Measurements from ENCODE around the gene HPS1.

HPS1 gene

DNA sequence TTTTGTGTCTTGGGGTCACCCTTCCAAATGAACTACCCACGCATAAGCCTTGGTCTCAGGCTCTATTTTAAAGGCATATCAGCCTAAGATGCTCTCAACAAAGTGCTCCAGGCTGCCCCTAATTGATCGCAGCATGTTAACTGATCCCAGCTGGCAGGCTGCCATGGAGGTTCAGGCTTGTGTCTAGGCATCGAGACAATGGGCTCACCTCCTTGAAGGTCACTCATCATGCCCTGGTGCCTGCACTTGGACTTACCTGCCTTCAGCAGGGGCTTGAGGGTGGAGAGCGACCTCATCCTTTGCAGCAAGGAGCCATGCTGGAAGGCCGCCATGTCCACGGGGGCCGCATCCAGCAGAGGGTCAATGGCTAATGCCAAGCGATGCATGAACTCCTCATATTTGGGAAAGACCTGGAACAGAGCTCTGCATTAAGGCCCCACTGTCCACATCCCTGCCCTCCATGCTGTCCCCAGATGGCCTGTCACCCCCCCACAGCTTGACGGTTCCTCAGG is 49.6 kb downstream of the HPS1 start:
- Histone ChIP-seq H3K27ac (ENCODE audit: low read depth, low read length) (no peak overlapping the region), H3K9me3 (ENCODE audit: control insufficient read depth in 5 of 5, low read length in 5 of 5) (no peaks in the 10 kb centered on the region), H3K4me3 (ENCODE audit: low read depth in 1 of 5, low read length in 5 of 5) (no peak overlapping the region), H3K27me3 (ENCODE audit: control insufficient read depth in 5 of 5, insufficient read depth in 4 of 5, low read length in 5 of 5) (no peaks in the 10 kb centered on the region), H3K9ac (ENCODE audit: low read length in 5 of 5) (no peak overlapping the region), H3K36me3 (ENCODE audit: control insufficient read depth in 5 of 5, insufficient read depth in 5 of 5, low read length in 5 of 5) (peaks cover 0 to 69% (median 43%) of the 10 kb centered on the region in 5 donors), H3K4me1 (ENCODE audit: control insufficient read depth in 5 of 5, insufficient read depth in 5 of 5, low read length in 5 of 5) (peaks cover 0 to 9% (median 1%) of the 10 kb centered on the region in 5 donors)

DNA sequence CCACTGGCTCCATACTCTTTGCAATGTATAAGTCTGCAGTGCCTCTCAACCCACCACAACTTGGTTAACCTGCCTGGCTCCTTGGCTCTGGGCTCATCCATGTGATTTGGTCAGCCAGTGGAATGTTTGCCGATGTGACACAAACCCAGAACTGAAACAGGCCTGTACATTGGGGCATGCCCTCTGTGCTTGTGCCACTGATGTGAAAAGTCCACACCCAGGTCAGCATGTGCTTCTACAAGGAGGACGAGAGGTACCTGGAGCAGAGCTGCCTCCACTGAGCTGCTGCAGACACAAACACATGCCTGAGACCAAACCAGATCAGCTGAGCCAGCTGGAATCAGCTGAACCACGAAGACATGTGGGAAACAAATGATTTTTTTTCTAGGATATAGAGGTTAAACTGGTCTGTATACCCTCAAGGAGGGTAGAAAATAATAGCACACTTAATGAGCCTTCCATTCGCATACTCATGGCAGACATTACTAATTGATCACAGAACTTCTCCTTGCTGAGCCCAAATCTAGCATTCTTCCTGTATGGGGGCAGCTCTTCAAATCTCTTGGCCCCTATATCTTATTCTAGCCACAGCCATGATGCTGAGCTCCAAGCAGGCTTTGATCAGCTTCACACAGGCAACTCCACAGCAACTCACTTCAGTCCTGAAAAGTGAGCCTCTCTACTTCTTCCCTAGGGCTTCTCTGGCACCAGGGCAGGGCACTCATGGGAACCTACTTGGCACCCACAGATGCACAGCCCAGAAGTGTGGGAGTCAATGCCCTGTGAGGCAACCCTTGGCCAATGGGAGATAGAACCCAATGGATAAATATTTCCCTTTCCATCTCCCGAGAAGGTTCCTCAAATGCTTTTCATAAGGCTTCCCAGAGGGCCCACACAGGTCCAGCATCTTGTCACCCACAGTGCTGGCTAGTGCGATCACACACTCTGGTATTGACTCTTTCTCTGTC is 50.4 kb downstream of the HPS1 start:
- H3K4me1 ChIP-seq (ENCODE audit: control insufficient read depth in 5 of 5, insufficient read depth in 5 of 5, low read length in 5 of 5): peaks cover 0 to 16% (median 7%) of the 10 kb centered on the region in 5 donors
- peaks cover 0 to 69% (median 43%) of the 10 kb centered on the region in 5 donors for H3K36me3 ChIP-seq (ENCODE audit: control insufficient read depth in 5 of 5, insufficient read depth in 5 of 5, low read length in 5 of 5)
- no peak overlapping the region for H3K9ac ChIP-seq (ENCODE audit: low read length in 5 of 5)
- H3K9me3 ChIP-seq (ENCODE audit: control insufficient read depth in 5 of 5, low read length in 5 of 5): no peaks in the 10 kb centered on the region
- H3K27ac ChIP-seq (ENCODE audit: low read depth, low read length): no peak overlapping the region
- no peak overlapping the region for H3K4me3 ChIP-seq (ENCODE audit: low read depth in 1 of 5, low read length in 5 of 5)
- no peaks in the 10 kb centered on the region for H3K27me3 ChIP-seq (ENCODE audit: control insufficient read depth in 5 of 5, insufficient read depth in 4 of 5, low read length in 5 of 5)

DNA sequence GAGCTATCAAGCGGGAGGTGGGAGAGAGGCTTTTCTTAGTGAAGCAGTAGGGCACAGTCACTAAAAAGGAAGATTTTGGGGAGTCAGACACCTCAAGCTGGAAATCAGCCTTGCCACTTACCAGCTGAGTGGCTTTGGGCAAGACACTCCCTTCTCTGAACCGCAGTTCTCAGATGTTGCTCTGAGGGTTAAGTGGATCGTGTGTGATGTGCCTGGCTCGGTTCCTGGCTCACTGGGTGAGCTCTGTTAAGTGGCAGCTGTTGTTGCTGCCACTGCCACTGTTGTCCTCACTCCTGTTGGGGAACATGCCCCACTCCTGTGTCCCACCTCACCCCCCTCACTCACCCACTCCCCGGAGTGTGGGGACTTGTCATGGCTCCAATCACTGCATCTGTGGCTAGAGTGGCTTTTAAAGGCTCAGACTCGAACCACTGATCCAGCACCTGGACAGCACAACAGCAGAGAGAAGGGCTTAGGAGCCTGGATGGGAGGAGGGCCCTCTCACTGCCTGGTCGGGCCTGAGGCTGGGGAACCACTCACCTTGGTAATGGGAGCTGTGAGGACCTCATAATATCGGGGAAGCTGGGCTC is 51.8 kb downstream of the HPS1 start:
- Histone ChIP-seq H3K9me3 (ENCODE audit: control insufficient read depth in 5 of 5, low read length in 5 of 5) (no peaks in the 10 kb centered on the region), H3K4me1 (ENCODE audit: control insufficient read depth in 5 of 5, insufficient read depth in 5 of 5, low read length in 5 of 5) (peaks cover 0 to 24% (median 11%) of the 10 kb centered on the region in 5 donors), H3K4me3 (ENCODE audit: low read depth in 1 of 5, low read length in 5 of 5) (no peak overlapping the region), H3K27me3 (ENCODE audit: control insufficient read depth in 5 of 5, insufficient read depth in 4 of 5, low read length in 5 of 5) (no peaks in the 10 kb centered on the region), H3K36me3 (ENCODE audit: control insufficient read depth in 5 of 5, insufficient read depth in 5 of 5, low read length in 5 of 5) (peaks cover 0 to 72% (median 46%) of the 10 kb centered on the region in 5 donors), H3K9ac (ENCODE audit: low read length in 5 of 5) (no peak overlapping the region), H3K27ac (ENCODE audit: low read depth, low read length) (no peak overlapping the region)

DNA sequence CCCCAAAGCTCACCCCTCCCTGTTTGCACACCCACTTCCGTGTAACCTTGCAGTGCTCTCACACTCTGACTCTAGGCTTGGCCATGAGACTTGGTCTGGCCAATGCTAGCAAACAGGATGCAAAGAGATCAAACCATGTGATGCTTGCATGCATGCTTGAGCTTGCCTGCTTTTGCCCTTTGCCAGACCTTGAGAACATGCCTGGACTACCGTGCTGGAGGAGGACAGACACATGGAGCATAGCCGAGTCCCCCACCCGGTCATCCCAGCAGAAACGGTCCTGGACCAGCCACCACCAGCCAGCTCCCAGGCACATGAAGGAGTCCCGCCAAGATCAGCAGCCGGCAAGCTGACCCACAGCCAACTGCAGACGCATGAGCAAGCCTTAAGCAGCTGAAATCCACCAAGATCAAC is 55.1 kb downstream of the HPS1 start:
- peak overlapping the region in 1 of 5 donors; percentile 9 for H3K4me3 ChIP-seq (ENCODE audit: low read depth in 1 of 5, low read length in 5 of 5)

DNA sequence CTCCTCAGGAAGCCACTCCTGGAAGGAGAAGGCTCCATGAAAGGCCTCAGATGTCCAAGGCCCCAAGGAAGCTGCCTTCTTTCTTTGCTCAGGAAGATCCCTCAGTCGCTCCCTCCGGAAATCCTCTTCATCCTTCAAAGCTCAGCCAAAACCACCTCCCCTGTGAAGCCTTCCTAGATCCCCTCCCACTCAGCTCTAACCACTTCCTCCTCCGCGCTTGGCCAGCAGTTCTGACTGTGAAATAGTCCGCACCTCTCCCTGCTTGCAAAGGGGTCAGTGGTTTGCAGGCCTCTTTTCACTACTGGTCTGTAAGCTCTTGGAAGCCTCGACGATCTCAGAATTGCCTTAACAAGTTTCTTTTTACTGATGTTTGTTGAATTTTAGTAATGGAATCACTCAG is 55.7 kb downstream of the HPS1 start:
- peaks cover 0 to 24% (median 11%) of the 10 kb centered on the region in 5 donors for H3K4me1 ChIP-seq (ENCODE audit: control insufficient read depth in 5 of 5, insufficient read depth in 5 of 5, low read length in 5 of 5)
- no peaks in the 10 kb centered on the region for H3K27me3 ChIP-seq (ENCODE audit: control insufficient read depth in 5 of 5, insufficient read depth in 4 of 5, low read length in 5 of 5)
- no peak overlapping the region for H3K4me3 ChIP-seq (ENCODE audit: low read depth in 1 of 5, low read length in 5 of 5)
- H3K36me3 ChIP-seq (ENCODE audit: control insufficient read depth in 5 of 5, insufficient read depth in 5 of 5, low read length in 5 of 5): peaks cover 0 to 58% (median 36%) of the 10 kb centered on the region in 5 donors
- H3K27ac ChIP-seq (ENCODE audit: low read depth, low read length): no peak overlapping the region
- H3K9me3 ChIP-seq (ENCODE audit: control insufficient read depth in 5 of 5, low read length in 5 of 5): no peaks in the 10 kb centered on the region
- H3K9ac ChIP-seq (ENCODE audit: low read length in 5 of 5): no peak overlapping the region

More for the DNA sequence above, 55.1 kb downstream of the HPS1 start:
- Histone ChIP-seq H3K4me1 (ENCODE audit: control insufficient read depth in 5 of 5, insufficient read depth in 5 of 5, low read length in 5 of 5) (peaks cover 0 to 24% (median 11%) of the 10 kb centered on the region in 5 donors), H3K27ac (ENCODE audit: low read depth, low read length) (no peak overlapping the region), H3K9me3 (ENCODE audit: control insufficient read depth in 5 of 5, low read length in 5 of 5) (no peaks in the 10 kb centered on the region), H3K27me3 (ENCODE audit: control insufficient read depth in 5 of 5, insufficient read depth in 4 of 5, low read length in 5 of 5) (no peaks in the 10 kb centered on the region), H3K36me3 (ENCODE audit: control insufficient read depth in 5 of 5, insufficient read depth in 5 of 5, low read length in 5 of 5) (peaks cover 0 to 60% (median 40%) of the 10 kb centered on the region in 5 donors), H3K9ac (ENCODE audit: low read length in 5 of 5) (no peak overlapping the region)

DNA sequence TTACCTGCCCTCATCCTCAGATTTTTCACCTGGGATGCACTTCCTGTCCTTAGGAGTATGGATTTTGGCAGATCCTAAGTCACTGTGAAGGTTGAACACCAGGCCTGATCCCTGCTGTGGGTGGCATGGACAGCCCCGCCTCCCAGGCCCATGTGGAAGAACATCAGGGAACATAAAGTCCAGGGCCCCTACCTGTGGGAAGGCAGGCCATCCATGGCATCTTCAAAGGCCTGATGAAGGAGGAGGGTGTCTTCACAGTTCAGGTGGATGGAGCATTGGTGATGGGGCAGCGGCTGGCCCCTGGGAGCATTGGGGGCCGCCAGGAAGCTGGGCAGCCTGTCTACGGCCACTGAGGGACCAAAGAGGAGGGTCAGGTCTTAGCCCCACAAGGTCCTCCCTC is 56.3 kb downstream of the HPS1 start:
- H3K4me1 ChIP-seq (ENCODE audit: control insufficient read depth in 5 of 5, insufficient read depth in 5 of 5, low read length in 5 of 5): peaks cover 0 to 28% (median 11%) of the 10 kb centered on the region in 5 donors
- no peak overlapping the region for H3K27ac ChIP-seq (ENCODE audit: low read depth, low read length)
- H3K4me3 ChIP-seq (ENCODE audit: low read depth in 1 of 5, low read length in 5 of 5): no peak overlapping the region
- H3K9me3 ChIP-seq (ENCODE audit: control insufficient read depth in 5 of 5, low read length in 5 of 5): no peaks in the 10 kb centered on the region
- H3K36me3 ChIP-seq (ENCODE audit: control insufficient read depth in 5 of 5, insufficient read depth in 5 of 5, low read length in 5 of 5): peaks cover 0 to 55% (median 33%) of the 10 kb centered on the region in 5 donors
- H3K9ac ChIP-seq (ENCODE audit: low read length in 5 of 5): no peak overlapping the region
- no peaks in the 10 kb centered on the region for H3K27me3 ChIP-seq (ENCODE audit: control insufficient read depth in 5 of 5, insufficient read depth in 4 of 5, low read length in 5 of 5)

DNA sequence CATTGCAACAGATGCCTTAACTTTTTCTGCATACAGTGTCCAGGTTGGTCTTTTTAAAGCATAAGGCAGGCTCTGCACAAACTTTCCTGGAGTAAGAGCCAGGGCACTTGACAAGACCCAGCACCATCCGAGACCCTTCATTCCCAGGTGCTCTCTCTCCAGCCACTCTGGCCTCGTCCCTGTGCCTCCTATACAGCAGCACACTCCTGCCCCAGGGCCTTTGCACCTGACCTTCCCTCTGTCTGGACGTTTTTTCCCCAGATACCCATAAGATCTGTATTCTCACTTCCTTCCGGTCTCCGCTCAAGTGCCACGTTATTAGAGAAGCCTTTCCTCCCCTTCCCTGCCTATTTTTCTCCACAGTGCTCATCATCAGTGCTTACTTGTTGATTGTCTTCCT is 57.3 kb downstream of the HPS1 start:
- H3K4me3 ChIP-seq (ENCODE audit: low read depth in 1 of 5, low read length in 5 of 5): no peak overlapping the region
- H3K27me3 ChIP-seq (ENCODE audit: control insufficient read depth in 5 of 5, insufficient read depth in 4 of 5, low read length in 5 of 5): no peaks in the 10 kb centered on the region
- no peaks in the 10 kb centered on the region for H3K9me3 ChIP-seq (ENCODE audit: control insufficient read depth in 5 of 5, low read length in 5 of 5)
- H3K36me3 ChIP-seq (ENCODE audit: control insufficient read depth in 5 of 5, insufficient read depth in 5 of 5, low read length in 5 of 5): peaks cover 0 to 55% (median 33%) of the 10 kb centered on the region in 5 donors
- no peak overlapping the region for H3K9ac ChIP-seq (ENCODE audit: low read length in 5 of 5)
- H3K4me1 ChIP-seq (ENCODE audit: control insufficient read depth in 5 of 5, insufficient read depth in 5 of 5, low read length in 5 of 5): peaks cover 0 to 29% (median 11%) of the 10 kb centered on the region in 5 donors
- H3K27ac ChIP-seq (ENCODE audit: low read depth, low read length): no peak overlapping the region

DNA sequence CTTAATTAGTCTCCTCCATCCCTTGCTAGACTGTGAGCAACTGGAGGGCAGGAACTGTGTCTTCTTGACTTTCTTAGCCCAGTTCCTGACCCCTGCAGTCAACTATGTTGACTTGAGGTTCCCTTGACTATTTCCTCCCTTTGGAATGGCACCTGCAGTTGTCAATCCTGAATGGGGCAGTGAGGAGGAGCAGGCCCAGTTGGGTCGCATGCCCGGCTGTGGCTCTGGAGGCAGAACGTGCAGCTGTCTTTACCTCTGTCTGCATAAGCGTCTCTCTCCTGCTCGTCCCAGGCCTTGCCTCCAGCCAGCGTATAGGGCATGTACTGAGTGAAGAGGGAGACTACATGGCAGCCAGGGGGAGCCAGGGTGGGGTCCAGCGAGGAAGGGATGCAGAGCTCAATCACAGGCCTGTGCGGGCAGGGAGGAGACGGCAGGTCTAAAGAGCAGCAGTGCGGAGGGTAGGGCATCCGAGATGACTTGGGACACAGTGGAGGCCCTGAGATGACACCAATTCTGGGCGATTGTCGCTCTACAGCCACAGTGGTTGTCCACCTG is 58.6 kb downstream of the HPS1 start:
- H3K4me1 ChIP-seq (ENCODE audit: control insufficient read depth in 5 of 5, insufficient read depth in 5 of 5, low read length in 5 of 5): peaks cover 0 to 27% (median 11%) of the 10 kb centered on the region in 5 donors
- no peak overlapping the region for H3K4me3 ChIP-seq (ENCODE audit: low read depth in 1 of 5, low read length in 5 of 5)
- no peak overlapping the region for H3K9ac ChIP-seq (ENCODE audit: low read length in 5 of 5)
- no peaks in the 10 kb centered on the region for H3K27me3 ChIP-seq (ENCODE audit: control insufficient read depth in 5 of 5, insufficient read depth in 4 of 5, low read length in 5 of 5)
- no peak overlapping the region for H3K27ac ChIP-seq (ENCODE audit: low read depth, low read length)
- peaks cover 0 to 57% (median 33%) of the 10 kb centered on the region in 5 donors for H3K36me3 ChIP-seq (ENCODE audit: control insufficient read depth in 5 of 5, insufficient read depth in 5 of 5, low read length in 5 of 5)
- H3K9me3 ChIP-seq (ENCODE audit: control insufficient read depth in 5 of 5, low read length in 5 of 5): no peaks in the 10 kb centered on the region

DNA sequence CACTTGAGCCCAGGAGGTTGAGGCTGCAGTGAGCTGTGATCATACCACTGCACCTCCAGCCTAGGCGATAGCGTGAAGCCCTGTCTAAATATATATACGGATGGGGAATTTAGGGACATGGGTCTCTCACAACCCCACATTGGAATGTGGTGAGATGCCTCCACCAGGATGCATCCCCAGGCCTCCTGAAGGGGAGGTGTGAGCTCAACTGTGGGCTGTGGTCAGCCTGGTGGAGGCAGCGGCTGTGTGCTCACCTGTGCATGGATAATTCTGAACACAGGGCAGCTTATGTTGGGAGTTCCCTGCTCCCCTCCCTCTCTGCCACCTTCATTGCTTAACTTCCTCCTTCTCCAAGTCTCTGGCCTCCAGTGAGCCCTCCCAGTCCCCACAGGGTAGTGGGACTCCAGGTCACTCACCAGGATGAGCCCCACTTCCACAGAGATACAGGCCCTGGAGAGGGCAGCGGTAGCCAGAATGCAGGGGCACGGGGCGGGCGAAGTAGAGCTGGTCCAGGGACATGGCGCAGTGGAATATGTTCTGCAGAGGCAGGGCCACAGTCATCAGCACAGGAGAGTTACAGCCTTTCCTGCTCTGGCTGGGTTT is 62.1 kb downstream of the HPS1 start:
- Histone ChIP-seq H3K27ac (ENCODE audit: low read depth, low read length) (no peak overlapping the region), H3K27me3 (ENCODE audit: control insufficient read depth in 5 of 5, insufficient read depth in 4 of 5, low read length in 5 of 5) (no peaks in the 10 kb centered on the region), H3K36me3 (ENCODE audit: control insufficient read depth in 5 of 5, insufficient read depth in 5 of 5, low read length in 5 of 5) (peaks cover 0 to 56% (median 32%) of the 10 kb centered on the region in 5 donors), H3K9me3 (ENCODE audit: control insufficient read depth in 5 of 5, low read length in 5 of 5) (no peaks in the 10 kb centered on the region), H3K9ac (ENCODE audit: low read length in 5 of 5) (no peak overlapping the region), H3K4me3 (ENCODE audit: low read depth in 1 of 5, low read length in 5 of 5) (no peak overlapping the region), H3K4me1 (ENCODE audit: control insufficient read depth in 5 of 5, insufficient read depth in 5 of 5, low read length in 5 of 5) (peaks cover 0 to 14% (median 0%) of the 10 kb centered on the region in 5 donors)
